Liver (tissue), 9 donors: ENCODE measurements around the gene PRDM7. TPM values are rescaled to one million over a fixed set of nuclear protein-coding genes. Genes with fewer than 3 reads are reported as not detected.

Source experiments
- DNase-seq: peaks from one replicate; pipeline ENCODE4 v3.0.0-alpha.2; 2017; ENCODE audit warnings: low spot score
- H3K27ac ChIP-seq, 2 donors: one replicate each; pipeline ENCODE4 v1.7.0; 2013; ENCODE audit warnings: inconsistent platforms in 2 of 2, low read length in 2 of 2, control low read depth in 1 of 2, low read depth in 1 of 2, mild to moderate bottlenecking in 1 of 2
- H3K27me3 ChIP-seq, 4 donors: one replicate each; pipeline versions ENCODE4 v1.6.1 to v1.7.0; 2013; ENCODE audit warnings: low read length in 3 of 4, inconsistent platforms in 1 of 4, mild to moderate bottlenecking in 1 of 4, moderate library complexity in 1 of 4; ENCODE audit not compliant: control insufficient read depth in 4 of 4, insufficient read depth in 4 of 4
- H3K36me3 ChIP-seq, 4 donors: one replicate each; pipeline versions ENCODE4 v1.6.1 to v1.7.0; 2013; ENCODE audit warnings: low read length in 3 of 4, mild to moderate bottlenecking in 3 of 4, low read depth in 1 of 4, moderate library complexity in 1 of 4; ENCODE audit not compliant: control insufficient read depth in 4 of 4, insufficient read depth in 3 of 4
- H3K4me1 ChIP-seq, 4 donors: one replicate each; pipeline versions ENCODE4 v1.6.1 to v1.7.0; 2013; ENCODE audit warnings: low read length in 3 of 4, mild to moderate bottlenecking in 3 of 4, moderate library complexity in 1 of 4; ENCODE audit not compliant: control insufficient read depth in 4 of 4, insufficient read depth in 4 of 4
- H3K4me3 ChIP-seq, 3 donors: one replicate each; pipeline versions ENCODE4 v1.6.1 to v1.7.0; 2013; ENCODE audit warnings: low read length in 3 of 3, control low read depth in 1 of 3, low read depth in 1 of 3, mild to moderate bottlenecking in 1 of 3
- H3K9ac ChIP-seq, 2 donors: one replicate each; pipeline ENCODE4 v1.7.0; 2013; ENCODE audit warnings: low read length in 2 of 2, mild to moderate bottlenecking in 2 of 2, moderate library complexity in 2 of 2, control low read depth in 1 of 2, low read depth in 1 of 2
- H3K9me3 ChIP-seq, 4 donors: one replicate each; pipeline versions ENCODE4 v1.6.1 to v1.7.0; 2013; ENCODE audit warnings: low read length in 3 of 4; ENCODE audit not compliant: control insufficient read depth in 4 of 4
- EGR1 ChIP-seq, 2 donors: IDR thresholded peaks; 2 replicates each; pipeline ENCODE4 v1.6.1; 2016 to 2018; ENCODE audit warnings: antibody characterized with exemption in 2 of 2, low read depth in 2 of 2
- FOXA1 ChIP-seq: IDR thresholded peaks from 2 replicates; pipeline ENCODE4 v1.6.1; 2016; ENCODE audit warnings: antibody characterized with exemption
- GABPA ChIP-seq, 2 donors: IDR thresholded peaks in 1 of 2; conservative IDR thresholded peaks in 1 of 2; 2 replicates each; pipeline ENCODE4 v1.6.1; 2016; ENCODE audit warnings: antibody characterized with exemption in 2 of 2, mild to moderate bottlenecking in 1 of 2, moderate library complexity in 1 of 2
- HNF4A ChIP-seq, 2 donors: conservative IDR thresholded peaks; 2 replicates each; pipeline ENCODE4 v1.6.1; 2016; ENCODE audit warnings: antibody characterized with exemption in 2 of 2, mild to moderate bottlenecking in 2 of 2
- HNF4G ChIP-seq: IDR thresholded peaks from 2 replicates; pipeline ENCODE4 v1.6.1; 2016; ENCODE audit warnings: antibody characterized with exemption
- JUND ChIP-seq, 2 donors: IDR thresholded peaks; 2 replicates each; pipeline ENCODE4 v1.6.1; 2016; ENCODE audit warnings: antibody characterized with exemption in 2 of 2
- MAX ChIP-seq: IDR thresholded peaks from 2 replicates; pipeline ENCODE4 v1.6.1; 2016; ENCODE audit warnings: antibody characterized with exemption
- NR2F2 ChIP-seq: IDR thresholded peaks from 2 replicates; pipeline ENCODE4 v1.6.1; 2016; ENCODE audit warnings: antibody characterized with exemption
- RAD21 ChIP-seq, 2 donors: IDR thresholded peaks; 2 replicates each; pipeline ENCODE4 v1.6.1; 2016; ENCODE audit warnings: antibody characterized with exemption in 2 of 2, mild to moderate bottlenecking in 2 of 2
- REST ChIP-seq: IDR thresholded peaks from 2 replicates; pipeline ENCODE4 v1.6.1; 2016; ENCODE audit warnings: antibody characterized with exemption, mild to moderate bottlenecking
- RXRA ChIP-seq, 2 donors: IDR thresholded peaks; 2 replicates each; pipeline ENCODE4 v1.6.1; 2017 to 2018; ENCODE audit warnings: antibody characterized with exemption in 2 of 2, mild to moderate bottlenecking in 1 of 2
- TAF1 ChIP-seq: conservative IDR thresholded peaks from 2 replicates; pipeline ENCODE4 v1.6.1; 2016; ENCODE audit warnings: antibody characterized with exemption, mild to moderate bottlenecking
- YY1 ChIP-seq: IDR thresholded peaks from 2 replicates; pipeline ENCODE4 v1.6.1; 2016; ENCODE audit warnings: antibody characterized with exemption, mild to moderate bottlenecking
- WGBS: extraction: QIAGEN DNeasy Blood & Tissue Kit; methylation state at CpG from one replicate; pipeline ENCODE4 v1.1.7; 2013; 5-methylcytosine and 5-hydroxymethylcytosine counted together
- polyA plus RNA-seq, 2 donors: library from polyadenylated mRNA; stranded (reverse) in 1 of 2; unstranded in 1 of 2; fragments of 200-250 nt in 1 of 2; fragments of >200 nt in 1 of 2; fragmentation: Nextera tagmentation in 1 of 2; extraction: Ambion mirVana in 1 of 2; gene quantifications; one replicate each; pipeline versions ENCODE4 v1.2.1 to v1.2.3, GENCODE V29; 2013 to 2015
- total RNA-seq, 2 donors: library from RNA; depleted of rRNA; stranded (reverse); fragments of >200 nt; gene quantifications; one replicate each; pipeline ENCODE4 v1.2.3, GENCODE V29; 2014
- TF ChIP-seq, protein P1 (sequence below): IDR thresholded peaks from 2 replicates; pipeline ENCODE4 v1.6.1; 2016; ENCODE audit warnings: antibody characterized with exemption
- donor health status: healthy.
- donor health status: healthy.
- donor health status: healthy.
- donor health status: healthy.
- donor health status: healthy.

The PRDM7 gene
- total and polyA plus RNA-seq, 4 donors, result not detected

GRCh38 chr16:90050969-90051368 is 26.2 kb downstream of the PRDM7 start:
- WGBS, result 89% methylated on average over 10 of the region's 10 CpGs
- Histone ChIP-seq H3K27ac (no peak overlapping the region), H3K4me1 (peaks cover 0 to 15% (median 8%) of the 10 kb centered on the region in 4 donors), H3K36me3 (no peaks in the 10 kb centered on the region), H3K27me3 (no peaks in the 10 kb centered on the region), H3K4me3 (no peak overlapping the region), H3K9ac (no peak overlapping the region), H3K9me3 (peaks cover 0 to 7% (median 3%) of the 10 kb centered on the region in 4 donors)
- TF ChIP-seq GABPA (IDR thresholded peaks at IDR 0.05 in 1 of 2, conservative IDR thresholded peaks at IDR 0.05 in 1 of 2), result no peak
- TF ChIP-seq RAD21 (IDR thresholded peaks at IDR 0.05), result no peak
- no peak for TF ChIP-seq NR2F2
- TF ChIP-seq EGR1 (IDR thresholded peaks at IDR 0.05; ENCODE audit: low read depth in 2 of 2), result no peak
- no peak for DNase-seq

GRCh38 chr16:90048737-90049330 is 28.3 kb downstream of the PRDM7 start:
- DNase-seq, result no peak
- whole genome bisulfite sequencing, result 86% methylated on average over 19 of the region's 19 CpGs
- TF ChIP-seq HNF4G, result no peak
- TF ChIP-seq MAX, result no peak
- TF ChIP-seq YY1, result no peak
- no peak for TF ChIP-seq FOXA1
- no peak for TF ChIP-seq GABPA (IDR thresholded peaks at IDR 0.05 in 1 of 2, conservative IDR thresholded peaks at IDR 0.05 in 1 of 2)
- TF ChIP-seq, protein P1, sequence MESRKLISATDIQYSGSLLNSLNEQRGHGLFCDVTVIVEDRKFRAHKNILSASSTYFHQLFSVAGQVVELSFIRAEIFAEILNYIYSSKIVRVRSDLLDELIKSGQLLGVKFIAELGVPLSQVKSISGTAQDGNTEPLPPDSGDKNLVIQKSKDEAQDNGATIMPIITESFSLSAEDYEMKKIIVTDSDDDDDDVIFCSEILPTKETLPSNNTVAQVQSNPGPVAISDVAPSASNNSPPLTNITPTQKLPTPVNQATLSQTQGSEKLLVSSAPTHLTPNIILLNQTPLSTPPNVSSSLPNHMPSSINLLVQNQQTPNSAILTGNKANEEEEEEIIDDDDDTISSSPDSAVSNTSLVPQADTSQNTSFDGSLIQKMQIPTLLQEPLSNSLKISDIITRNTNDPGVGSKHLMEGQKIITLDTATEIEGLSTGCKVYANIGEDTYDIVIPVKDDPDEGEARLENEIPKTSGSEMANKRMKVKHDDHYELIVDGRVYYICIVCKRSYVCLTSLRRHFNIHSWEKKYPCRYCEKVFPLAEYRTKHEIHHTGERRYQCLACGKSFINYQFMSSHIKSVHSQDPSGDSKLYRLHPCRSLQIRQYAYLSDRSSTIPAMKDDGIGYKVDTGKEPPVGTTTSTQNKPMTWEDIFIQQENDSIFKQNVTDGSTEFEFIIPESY, result no peak
- TF ChIP-seq HNF4A (conservative IDR thresholded peaks at IDR 0.05), result no peak
- no peak for TF ChIP-seq RXRA (IDR thresholded peaks at IDR 0.05)
- TF ChIP-seq REST, result no peak
- Histone ChIP-seq H3K4me1 (peaks cover 0 to 17% (median 8%) of the 10 kb centered on the region in 4 donors), H3K4me3 (no peak overlapping the region), H3K9me3 (peaks cover 0 to 2% (median 0%) of the 10 kb centered on the region in 4 donors), H3K27me3 (no peaks in the 10 kb centered on the region), H3K27ac (no peak overlapping the region), H3K36me3 (peaks cover 0 to 3% (median under 1%) of the 10 kb centered on the region in 4 donors), H3K9ac (no peak overlapping the region)

- 68% methylated on average over 12 of the region's 12 CpGs for WGBS
- H3K27ac ChIP-seq, result no peak overlapping the region
- no peak for TF ChIP-seq YY1
- TF ChIP-seq MAX, result no peak
- TF ChIP-seq TAF1, result no peak
- TF ChIP-seq JUND (IDR thresholded peaks at IDR 0.05), result no peak
- no peak for TF ChIP-seq RXRA (IDR thresholded peaks at IDR 0.05)
- TF ChIP-seq EGR1 (IDR thresholded peaks at IDR 0.05; ENCODE audit: low read depth in 2 of 2), result no peak
- TF ChIP-seq, protein P1, result no peak
- peaks cover 0 to 2% (median 0%) of the 10 kb centered on the region in 4 donors for H3K9me3 ChIP-seq
- H3K27me3 ChIP-seq, result no peaks in the 10 kb centered on the region
- H3K36me3 ChIP-seq, result peaks cover 0 to 8% (median 3%) of the 10 kb centered on the region in 4 donors
- H3K4me1 ChIP-seq, result peaks cover 0 to 17% (median 8%) of the 10 kb centered on the region in 4 donors
- no peak overlapping the region for H3K4me3 ChIP-seq
- DNase-seq, result no peak
- H3K9ac ChIP-seq, result no peak overlapping the region
These were observed 28.8 kb downstream of the PRDM7 start for GRCh38 chr16:90048347-90048722.
